Cardiac muscle cell (in vitro differentiated cells and primary cell): ENCODE measurements around the gene APOL5. TPM values are rescaled to one million over a fixed set of nuclear protein-coding genes. Genes with fewer than 3 reads are reported as not detected.

ENCODE experiments used
- DNase-seq, 2 donors: peaks; one replicate each; pipeline versions ENCODE4 v3.0.0 to v3.0.0-alpha.2; 2010 to 2017; ENCODE audit warnings: low read depth in 1 of 2, low spot score in 1 of 2
- H3K27ac ChIP-seq: fragments of 200-600 bp; sonication (generic); 2 replicates; pipeline ENCODE4 v1.5.1; 2016
- H3K27me3 ChIP-seq: fragments of 200-600 bp; sonication (generic); 2 replicates; pipeline ENCODE4 v1.6.0; 2016; ENCODE audit warnings: control low read depth
- H3K36me3 ChIP-seq: fragments of 200-600 bp; sonication (generic); 2 replicates; pipeline ENCODE4 v1.5.1; 2016; ENCODE audit warnings: control low read depth
- H3K4me1 ChIP-seq: fragments of 200-600 bp; sonication (generic); 2 replicates; pipeline ENCODE4 v1.8.1; 2017; ENCODE audit warnings: low read depth, mild to moderate bottlenecking, mixed run types
- H3K4me3 ChIP-seq: fragments of 200-600 bp; sonication (generic); 2 replicates; pipeline ENCODE4 v1.5.1; 2016; ENCODE audit warnings: mild to moderate bottlenecking
- H3K9me3 ChIP-seq: fragments of 200-600 bp; sonication (generic); 2 replicates; pipeline ENCODE4 v1.5.1; 2017; ENCODE audit warnings: low read depth, mild to moderate bottlenecking, control low read depth
- CTCF ChIP-seq: IDR thresholded peaks from 2 replicates; pipeline ENCODE4 v1.5.1; 2012; ENCODE audit warnings: low read depth, mild to moderate bottlenecking, low read length
- polyA plus RNA-seq: library from polyadenylated mRNA; unstranded; fragments of >200 nt; fragmentation: Nextera tagmentation; extraction: Ambion mirVana; gene quantifications from 2 replicates; pipeline ENCODE4 v1.2.1, GENCODE V29; 2016
- total RNA-seq: library from RNA; depleted of rRNA; stranded (reverse); fragments of >200 nt; gene quantifications from 2 replicates; pipeline ENCODE4 v1.2.3, GENCODE V29; 2016

The APOL5 gene
- total and polyA plus RNA-seq, 2 experiments from 2014 or later = not detected

GRCh38 chr22:35712672-35713071, 5.0 kb upstream of the APOL5 start:
- no peaks in the 10 kb centered on the region for H3K27me3 ChIP-seq
- no peak overlapping the region for H3K27ac ChIP-seq
- H3K4me3 ChIP-seq = no peak overlapping the region
- no peaks in the 10 kb centered on the region for H3K4me1 ChIP-seq
- DNase-seq = no peak
- TF ChIP-seq CTCF = no peak
- no peaks in the 10 kb centered on the region for H3K9me3 ChIP-seq
- H3K36me3 ChIP-seq = no peaks in the 10 kb centered on the region

- Histone ChIP-seq H3K27ac (no peak overlapping the region), H3K27me3 (no peaks in the 10 kb centered on the region), H3K4me3 (no peak overlapping the region), H3K4me1 (no peaks in the 10 kb centered on the region), H3K36me3 (no peaks in the 10 kb centered on the region), H3K9me3 (no peaks in the 10 kb centered on the region)
- DNase-seq = no peak
- no peak for TF ChIP-seq CTCF
Observed at GRCh38 chr22:35719212-35719875, 1.7 kb downstream of the APOL5 start.

GRCh38 chr22:35721960-35722359, 4.3 kb downstream of the APOL5 start:
- no peak for TF ChIP-seq CTCF
- no peaks in the 10 kb centered on the region for H3K27me3 ChIP-seq
- H3K36me3 ChIP-seq = no peaks in the 10 kb centered on the region
- H3K4me1 ChIP-seq = peaks cover 10% of the 10 kb centered on the region
- DNase-seq = no peak
- H3K4me3 ChIP-seq = no peak overlapping the region
- no peak overlapping the region for H3K27ac ChIP-seq
- no peaks in the 10 kb centered on the region for H3K9me3 ChIP-seq

- H3K27me3 ChIP-seq = no peaks in the 10 kb centered on the region
- H3K4me1 ChIP-seq = peaks cover 28% of the 10 kb centered on the region
- H3K27ac ChIP-seq = peak overlapping the region; percentile 10
- no peak overlapping the region for H3K4me3 ChIP-seq
- TF ChIP-seq CTCF = no peak
- H3K9me3 ChIP-seq = no peaks in the 10 kb centered on the region
- H3K36me3 ChIP-seq = no peaks in the 10 kb centered on the region
- no peak for DNase-seq
Observed at GRCh38 chr22:35725521-35725920, 7.8 kb downstream of the APOL5 start.

- Histone ChIP-seq H3K4me3 (no peak overlapping the region), H3K27me3 (no peaks in the 10 kb centered on the region), H3K27ac (no peak overlapping the region), H3K9me3 (no peaks in the 10 kb centered on the region), H3K36me3 (no peaks in the 10 kb centered on the region), H3K4me1 (peaks cover 28% of the 10 kb centered on the region)
- DNase-seq = no peak
- TF ChIP-seq CTCF = no peak
Observed at GRCh38 chr22:35726398-35726797, 8.7 kb downstream of the APOL5 start.

GRCh38 chr22:35726933-35727332, 9.3 kb downstream of the APOL5 start:
- no peak for TF ChIP-seq CTCF
- H3K4me1 ChIP-seq = peaks cover 28% of the 10 kb centered on the region
- DNase-seq = no peak
- H3K4me3 ChIP-seq = no peak overlapping the region
- H3K27ac ChIP-seq = no peak overlapping the region
- no peaks in the 10 kb centered on the region for H3K27me3 ChIP-seq
- H3K36me3 ChIP-seq = no peaks in the 10 kb centered on the region
- H3K9me3 ChIP-seq = no peaks in the 10 kb centered on the region
